GM18505 (cell line): ENCODE measurements around the gene SWSAP1.

Source experiments
- ATAC-seq: cut with Tn5 transposase; IDR thresholded peaks from one replicate; pipeline ENCODE4 v1.9.1; 2021; ENCODE audit not compliant: unreplicated experiment
- POLR2A ChIP-seq: IDR thresholded peaks from 4 replicates; pipeline ENCODE4 v1.6.1; 2011; ENCODE audit warnings: borderline replicate concordance; ENCODE audit not compliant: insufficient read depth, insufficient read length; ENCODE audit errors: extremely low read depth

The SWSAP1 gene

GRCh38 chr19:11379857-11380350 is 5.4 kb downstream of the SWSAP1 start:
- no peak for ATAC-seq
- no peak for TF ChIP-seq POLR2A

GRCh38 chr19:11380653-11381537 is 6.4 kb downstream of the SWSAP1 start:
- peak; percentile 88 for TF ChIP-seq POLR2A
- peak; percentile 76 for ATAC-seq

- no peak for ATAC-seq
- no peak for TF ChIP-seq POLR2A
Observed at GRCh38 chr19:11382898-11383705, 8.6 kb downstream of the SWSAP1 start.

- no peak for TF ChIP-seq POLR2A
- no peak for ATAC-seq
Observed at GRCh38 chr19:11383706-11384048, 9.2 kb downstream of the SWSAP1 start.

- no peak for TF ChIP-seq POLR2A
- no peak for ATAC-seq
Observed at GRCh38 chr19:11384778-11385129, 10.3 kb downstream of the SWSAP1 start.

GRCh38 chr19:11387162-11388034 is 12.9 kb downstream of the SWSAP1 start:
- no peak for ATAC-seq
- no peak for TF ChIP-seq POLR2A

- no peak for ATAC-seq
- no peak for TF ChIP-seq POLR2A
Observed at GRCh38 chr19:11390359-11390758, 15.9 kb downstream of the SWSAP1 start.

GRCh38 chr19:11390933-11391680 is 16.6 kb downstream of the SWSAP1 start:
- ATAC-seq, result no peak
- TF ChIP-seq POLR2A, result no peak

- ATAC-seq, result no peak
- no peak for TF ChIP-seq POLR2A
Observed at GRCh38 chr19:11397089-11397610, 22.7 kb downstream of the SWSAP1 start.

- ATAC-seq, result no peak
- TF ChIP-seq POLR2A, result no peak
Observed at GRCh38 chr19:11399667-11400066, 25.2 kb downstream of the SWSAP1 start.

- no peak for ATAC-seq
- no peak for TF ChIP-seq POLR2A
Observed at GRCh38 chr19:11400798-11401197, 26.3 kb downstream of the SWSAP1 start.

GRCh38 chr19:11401808-11402543 is 27.5 kb downstream of the SWSAP1 start:
- ATAC-seq, result no peak
- no peak for TF ChIP-seq POLR2A

GRCh38 chr19:11404588-11405222 is 30.2 kb downstream of the SWSAP1 start:
- TF ChIP-seq POLR2A, result no peak

More at GRCh38 chr19:11404588-11405222, 30.2 kb downstream of the SWSAP1 start:
- ATAC-seq, result no peak
